ENCODE measurements around the gene OCA2.

Gene OCA2

GRCh38 chr15:27863000-27863399 lies 236.1 kb downstream of the OCA2 start:
- TF ChIP-seq SUZ12 (IDR thresholded peaks at IDR 0.05; ENCODE audit: extremely low read depth, insufficient read depth, insufficient read length) (no peak), ZNF274 (IDR thresholded peaks at IDR 0.05; ENCODE audit: low read depth, low read length) (no peak), YY1 (IDR thresholded peaks at IDR 0.05; ENCODE audit: insufficient read depth, insufficient read length) (no peak)
- H3K4me1 ChIP-seq (ENCODE audit: insufficient read depth, insufficient read length), result no peaks in the 10 kb centered on the region

GRCh38 chr15:27861171-27861570 lies 237.9 kb downstream of the OCA2 start:
- TF ChIP-seq YY1 (IDR thresholded peaks at IDR 0.05; ENCODE audit: insufficient read depth, insufficient read length) (no peak), ZNF274 (IDR thresholded peaks at IDR 0.05; ENCODE audit: low read depth, low read length) (no peak), SUZ12 (IDR thresholded peaks at IDR 0.05; ENCODE audit: extremely low read depth, insufficient read depth, insufficient read length) (no peak)
- H3K27me3 ChIP-seq (ENCODE audit: insufficient read depth, insufficient read length), result no peaks in the 10 kb centered on the region
- DNase-seq (ENCODE audit: low read depth, low spot score), result no peak
- H3K9me3 ChIP-seq (ENCODE audit: insufficient read depth, low read length), result peaks cover 9% of the 10 kb centered on the region
- H3K9ac ChIP-seq (ENCODE audit: insufficient read length, low read depth), result no peak overlapping the region
- no peaks in the 10 kb centered on the region for H3K36me3 ChIP-seq (ENCODE audit: insufficient read depth, insufficient read length, low read length)
- H3K4me1 ChIP-seq (ENCODE audit: insufficient read depth, insufficient read length), result no peaks in the 10 kb centered on the region
- no peak overlapping the region for H3K4me3 ChIP-seq (ENCODE audit: insufficient read length, low read depth)

More at GRCh38 chr15:27863000-27863399, 236.1 kb downstream of the OCA2 start:
- Histone ChIP-seq H3K27me3 (ENCODE audit: insufficient read depth, insufficient read length) (no peaks in the 10 kb centered on the region), H3K36me3 (ENCODE audit: insufficient read depth, insufficient read length, low read length) (no peaks in the 10 kb centered on the region), H3K9me3 (ENCODE audit: insufficient read depth, low read length) (peaks cover 9% of the 10 kb centered on the region), H3K9ac (ENCODE audit: insufficient read length, low read depth) (no peak overlapping the region), H3K4me3 (ENCODE audit: insufficient read length, low read depth) (no peak overlapping the region)
- no peak for DNase-seq (ENCODE audit: low read depth, low spot score)

GRCh38 chr15:27855137-27855536 lies 244.0 kb downstream of the OCA2 start:
- Histone ChIP-seq H3K4me1 (ENCODE audit: insufficient read depth, insufficient read length) (no peaks in the 10 kb centered on the region), H3K9ac (ENCODE audit: insufficient read length, low read depth) (no peak overlapping the region), H3K9me3 (ENCODE audit: insufficient read depth, low read length) (no peaks in the 10 kb centered on the region; the same call in none of the 2 replicates), H3K4me3 (ENCODE audit: insufficient read length, low read depth) (no peak overlapping the region), H3K27me3 (ENCODE audit: insufficient read depth, insufficient read length) (no peaks in the 10 kb centered on the region), H3K36me3 (ENCODE audit: insufficient read depth, insufficient read length, low read length) (no peaks in the 10 kb centered on the region)
- TF ChIP-seq ZNF274 (IDR thresholded peaks at IDR 0.05; ENCODE audit: low read depth, low read length) (no peak), YY1 (IDR thresholded peaks at IDR 0.05; ENCODE audit: insufficient read depth, insufficient read length) (no peak), SUZ12 (IDR thresholded peaks at IDR 0.05; ENCODE audit: extremely low read depth, insufficient read depth, insufficient read length) (no peak)
- no peak for DNase-seq (ENCODE audit: low read depth, low spot score)

- Histone ChIP-seq H3K9me3 (ENCODE audit: insufficient read depth, low read length) (no peaks in the 10 kb centered on the region; the same call in none of the 2 replicates), H3K36me3 (ENCODE audit: insufficient read depth, insufficient read length, low read length) (no peaks in the 10 kb centered on the region), H3K27me3 (ENCODE audit: insufficient read depth, insufficient read length) (no peaks in the 10 kb centered on the region), H3K4me1 (ENCODE audit: insufficient read depth, insufficient read length) (no peaks in the 10 kb centered on the region), H3K9ac (ENCODE audit: insufficient read length, low read depth) (no peak overlapping the region), H3K4me3 (ENCODE audit: insufficient read length, low read depth) (no peak overlapping the region)
- TF ChIP-seq YY1 (IDR thresholded peaks at IDR 0.05; ENCODE audit: insufficient read depth, insufficient read length), result no peak
- no peak for TF ChIP-seq ZNF274 (IDR thresholded peaks at IDR 0.05; ENCODE audit: low read depth, low read length)
- no peak for DNase-seq (ENCODE audit: low read depth, low spot score)
Observed at GRCh38 chr15:27854601-27855000, 244.5 kb downstream of the OCA2 start.

- H3K36me3 ChIP-seq (ENCODE audit: insufficient read depth, insufficient read length, low read length), result no peaks in the 10 kb centered on the region
- peaks cover 3% of the 10 kb centered on the region for H3K9me3 ChIP-seq (ENCODE audit: insufficient read depth, low read length)
- no peak overlapping the region for H3K4me3 ChIP-seq (ENCODE audit: insufficient read length, low read depth)
- no peaks in the 10 kb centered on the region for H3K27me3 ChIP-seq (ENCODE audit: insufficient read depth, insufficient read length)
- no peak overlapping the region for H3K9ac ChIP-seq (ENCODE audit: insufficient read length, low read depth)
- no peak for DNase-seq (ENCODE audit: low read depth, low spot score)
- H3K4me1 ChIP-seq (ENCODE audit: insufficient read depth, insufficient read length), result no peaks in the 10 kb centered on the region
- TF ChIP-seq SUZ12 (IDR thresholded peaks at IDR 0.05; ENCODE audit: extremely low read depth, insufficient read depth, insufficient read length) (no peak), YY1 (IDR thresholded peaks at IDR 0.05; ENCODE audit: insufficient read depth, insufficient read length) (no peak), ZNF274 (IDR thresholded peaks at IDR 0.05; ENCODE audit: low read depth, low read length) (no peak)
Observed at GRCh38 chr15:27853624-27854455, 245.3 kb downstream of the OCA2 start.

GRCh38 chr15:27851858-27852210 lies 247.3 kb downstream of the OCA2 start:
- no peak overlapping the region for H3K4me3 ChIP-seq (ENCODE audit: insufficient read length, low read depth)
- no peaks in the 10 kb centered on the region for H3K4me1 ChIP-seq (ENCODE audit: insufficient read depth, insufficient read length)
- no peak for DNase-seq (ENCODE audit: low read depth, low spot score)
- TF ChIP-seq YY1 (IDR thresholded peaks at IDR 0.05; ENCODE audit: insufficient read depth, insufficient read length) (no peak), ZNF274 (IDR thresholded peaks at IDR 0.05; ENCODE audit: low read depth, low read length) (no peak), SUZ12 (IDR thresholded peaks at IDR 0.05; ENCODE audit: extremely low read depth, insufficient read depth, insufficient read length) (no peak)
- no peak overlapping the region for H3K9ac ChIP-seq (ENCODE audit: insufficient read length, low read depth)
- peaks cover 4% of the 10 kb centered on the region; the same call in 1 of the 2 replicates for H3K9me3 ChIP-seq (ENCODE audit: insufficient read depth, low read length)
- no peaks in the 10 kb centered on the region for H3K27me3 ChIP-seq (ENCODE audit: insufficient read depth, insufficient read length)
- no peaks in the 10 kb centered on the region for H3K36me3 ChIP-seq (ENCODE audit: insufficient read depth, insufficient read length, low read length)

- Histone ChIP-seq H3K4me1 (ENCODE audit: insufficient read depth, insufficient read length) (no peaks in the 10 kb centered on the region), H3K4me3 (ENCODE audit: insufficient read length, low read depth) (no peak overlapping the region), H3K9me3 (ENCODE audit: insufficient read depth, low read length) (peaks cover 4% of the 10 kb centered on the region; the same call in 1 of the 2 replicates), H3K9ac (ENCODE audit: insufficient read length, low read depth) (no peak overlapping the region), H3K27me3 (ENCODE audit: insufficient read depth, insufficient read length) (no peaks in the 10 kb centered on the region), H3K36me3 (ENCODE audit: insufficient read depth, insufficient read length, low read length) (no peaks in the 10 kb centered on the region)
- no peak for DNase-seq (ENCODE audit: low read depth, low spot score)
- TF ChIP-seq SUZ12 (IDR thresholded peaks at IDR 0.05; ENCODE audit: extremely low read depth, insufficient read depth, insufficient read length) (no peak), YY1 (IDR thresholded peaks at IDR 0.05; ENCODE audit: insufficient read depth, insufficient read length) (no peak)
Observed at GRCh38 chr15:27850981-27851857, 247.9 kb downstream of the OCA2 start.

Data from NT2/D1 (cell line).